IMR-90 (cell line): ENCODE data around the gene KCNT1. TPM values are rescaled to one million over a fixed set of nuclear protein-coding genes. Genes with fewer than 3 reads are reported as not detected.

Experiments
- ATAC-seq: fragments of 200-7000 bp; cut with Tn5 transposase; 2 replicates; pipeline ENCODE4 v1.9.1; 2020; ENCODE audit warnings: low read depth, mild to moderate bottlenecking, moderate library complexity
- BruUV-seq: library from RNA; stranded (reverse); fragments of 400-500 nt; replicated peaks from 2 replicates; lab custom pipeline; 2021; lab: Mats Ljungman, UMichigan
- CTCF ChIA-PET: fragments of 300-600 bp; formaldehyde crosslinking; extraction: SDS; loops from one replicate; lab custom pipeline; 2021; ENCODE audit warnings: antibody characterized with exemption; lab: Yijun Ruan, JAX
- POLR2A ChIA-PET: fragments of 300-600 bp; sonication (Branson Sonifier 250); formaldehyde crosslinking; loops from one replicate; lab custom pipeline; 2022; ENCODE audit warnings: antibody characterized with exemption; ENCODE audit not compliant: unreplicated experiment; lab: Charles Lee
- DNase-seq: peaks from one replicate; pipeline ENCODE4 v3.0.0; 2013
- H2AFZ ChIP-seq: replicated peaks from 2 replicates; pipeline ENCODE3; 2013; ENCODE audit warnings: low read length, mild to moderate bottlenecking; ENCODE audit not compliant: poor library complexity
- H2AK5ac ChIP-seq: 2 replicates; pipeline ENCODE4 v1.6.1; 2013; ENCODE audit warnings: low read depth, low read length, inconsistent platforms
- H2AK9ac ChIP-seq: replicated peaks from 2 replicates; pipeline ENCODE3; 2013; ENCODE audit warnings: mild to moderate bottlenecking, low read depth, low read length, moderate library complexity; ENCODE audit not compliant: poor library complexity
- H2BK120ac ChIP-seq: 2 replicates; pipeline ENCODE4 v1.6.1; 2013; ENCODE audit warnings: low read depth, low read length, inconsistent platforms
- H2BK15ac ChIP-seq: 3 replicates; pipeline ENCODE4 v1.6.1; 2013; ENCODE audit warnings: low read depth, low read length, inconsistent platforms
- H2BK20ac ChIP-seq: 2 replicates; pipeline ENCODE4 v1.6.1; 2013; ENCODE audit warnings: low read depth, mild to moderate bottlenecking, inconsistent platforms, low read length, moderate library complexity
- H2BK5ac ChIP-seq: 2 replicates; pipeline ENCODE4 v1.6.1; 2013; ENCODE audit warnings: mild to moderate bottlenecking, low read depth, low read length, inconsistent platforms; ENCODE audit not compliant: poor library complexity, severe bottlenecking
- H3K14ac ChIP-seq: replicated peaks from 2 replicates; pipeline ENCODE4 v1.6.1; 2013; ENCODE audit warnings: low read depth, low read length, inconsistent platforms
- H3K18ac ChIP-seq: 2 replicates; pipeline ENCODE4 v1.6.1; 2013; ENCODE audit warnings: low read depth, low read length, control low read depth
- H3K23ac ChIP-seq: 2 replicates; pipeline ENCODE4 v1.6.1; 2013; ENCODE audit warnings: low read depth, low read length, inconsistent platforms
- H3K27ac ChIP-seq: 2 replicates; pipeline ENCODE4 v1.5.1; 2013; ENCODE audit warnings: mild to moderate bottlenecking, control low read depth, low read length; ENCODE audit not compliant: insufficient read depth
- H3K27me3 ChIP-seq: 2 replicates; pipeline ENCODE4 v1.6.1; 2013; ENCODE audit warnings: low read length; ENCODE audit not compliant: control insufficient read depth, insufficient read depth
- H3K36me3 ChIP-seq: 2 replicates; pipeline ENCODE4 v1.6.1; 2013; ENCODE audit warnings: low read length, mixed read lengths; ENCODE audit not compliant: control insufficient read depth, insufficient read depth
- H3K4ac ChIP-seq: 2 replicates; pipeline ENCODE4 v1.6.1; 2013; ENCODE audit warnings: low read depth, low read length, inconsistent platforms
- H3K4me1 ChIP-seq: 2 replicates; pipeline ENCODE4 v1.6.1; 2013; ENCODE audit warnings: low read length, mixed read lengths; ENCODE audit not compliant: control insufficient read depth, insufficient read depth
- H3K4me2 ChIP-seq: 2 replicates; pipeline ENCODE4 v1.6.1; 2013; ENCODE audit warnings: low read depth, mild to moderate bottlenecking, control low read depth, low read length, moderate library complexity
- H3K4me3 ChIP-seq: 2 replicates; pipeline ENCODE4 v1.5.1; 2013; ENCODE audit warnings: low read depth, mild to moderate bottlenecking, control low read depth, low read length, moderate library complexity; ENCODE audit not compliant: insufficient read depth
- H3K56ac ChIP-seq: 2 replicates; pipeline ENCODE4 v1.6.1; 2013; ENCODE audit warnings: low read length, inconsistent platforms; ENCODE audit not compliant: insufficient read depth; ENCODE audit errors: extremely low read depth
- H3K79me1 ChIP-seq, 2 experiments: 2 replicates each; pipeline ENCODE4 v1.6.1; 2013; ENCODE audit warnings: low read length in 2 of 2, inconsistent platforms in 1 of 2, low read depth in 1 of 2
- H3K9ac ChIP-seq: 2 replicates; pipeline ENCODE4 v1.6.1; 2013; ENCODE audit warnings: low read depth, low read length, control low read depth
- H3K9me1 ChIP-seq: 2 replicates; pipeline ENCODE4 v1.6.1; 2013; ENCODE audit warnings: low read length, inconsistent platforms; ENCODE audit not compliant: insufficient read depth
- H3K9me3 ChIP-seq: 2 replicates; pipeline ENCODE4 v1.6.1; 2013; ENCODE audit warnings: low read length; ENCODE audit not compliant: control insufficient read depth, insufficient read depth
- H4K20me1 ChIP-seq: 2 replicates; pipeline ENCODE4 v1.6.1; 2013; ENCODE audit warnings: low read length, inconsistent platforms; ENCODE audit not compliant: insufficient read depth
- H4K5ac ChIP-seq: 2 replicates; pipeline ENCODE4 v1.6.1; 2013; ENCODE audit warnings: mild to moderate bottlenecking, low read depth, low read length, control low read depth
- H4K8ac ChIP-seq, 2 experiments: 2 replicates each; pipeline ENCODE4 v1.6.1; 2013; ENCODE audit warnings: low read depth in 2 of 2, low read length in 2 of 2, control low read depth in 1 of 2, inconsistent platforms in 1 of 2
- H4K91ac ChIP-seq: 2 replicates; pipeline ENCODE4 v1.6.1; 2013; ENCODE audit warnings: low read depth, low read length, inconsistent platforms; ENCODE audit not compliant: insufficient read depth
- BHLHE40 ChIP-seq: fragments of 150-350 bp; IDR thresholded peaks from 2 replicates; pipeline ENCODE4 v1.6.1; 2016; ENCODE audit warnings: mild to moderate bottlenecking, low read depth, low read length
- CEBPB ChIP-seq: IDR thresholded peaks from 2 replicates; pipeline ENCODE4 v1.6.1; 2012; ENCODE audit warnings: low read depth, low read length, improper control_type of control experiment
- CHD1 ChIP-seq: IDR thresholded peaks from 2 replicates; pipeline ENCODE4 v1.6.1; 2012; ENCODE audit warnings: low read depth, low read length, improper control_type of control experiment
- CTCF ChIP-seq: conservative IDR thresholded peaks from 2 replicates; pipeline ENCODE4 v1.5.1; 2012; ENCODE audit warnings: mild to moderate bottlenecking, low read depth, low read length, improper control_type of control experiment
- FOS ChIP-seq: fragments of 150-350 bp; IDR thresholded peaks from 2 replicates; pipeline ENCODE4 v1.6.1; 2016; ENCODE audit warnings: low read depth, low read length
- MAFK ChIP-seq: IDR thresholded peaks from 2 replicates; pipeline ENCODE4 v1.6.1; 2012; ENCODE audit warnings: low read depth, low read length, improper control_type of control experiment
- MAZ ChIP-seq: IDR thresholded peaks from 2 replicates; pipeline ENCODE4 v1.6.1; 2012; ENCODE audit warnings: low read depth, mild to moderate bottlenecking, low read length, improper control_type of control experiment, moderate library complexity, borderline replicate concordance
- MXI1 ChIP-seq: IDR thresholded peaks from 2 replicates; pipeline ENCODE4 v1.6.1; 2012; ENCODE audit warnings: low read depth, mild to moderate bottlenecking, low read length, moderate library complexity, borderline replicate concordance
- NFE2L2 ChIP-seq: fragments of 150-350 bp; IDR thresholded peaks from 2 replicates; pipeline ENCODE4 v1.6.1; 2016; ENCODE audit warnings: low read depth, mild to moderate bottlenecking, low read length
- POLR2A ChIP-seq: IDR thresholded peaks from 2 replicates; pipeline ENCODE4 v1.6.1; 2012; ENCODE audit warnings: mild to moderate bottlenecking, low read depth, low read length
- RAD21 ChIP-seq: IDR thresholded peaks from 2 replicates; pipeline ENCODE4 v1.6.1; 2012; ENCODE audit warnings: low read length, improper control_type of control experiment
- RCOR1 ChIP-seq: IDR thresholded peaks from 2 replicates; pipeline ENCODE4 v1.6.1; 2012; ENCODE audit warnings: mild to moderate bottlenecking, low read length, improper control_type of control experiment; ENCODE audit not compliant: insufficient replicate concordance
- RFX5 ChIP-seq: IDR thresholded peaks from 2 replicates; pipeline ENCODE4 v1.8.0; 2012; ENCODE audit warnings: low read depth, mild to moderate bottlenecking, low read length, moderate library complexity
- SMC3 ChIP-seq: fragments of 150-350 bp; IDR thresholded peaks from 2 replicates; pipeline ENCODE4 v1.6.1; 2016; ENCODE audit warnings: low read depth, mild to moderate bottlenecking, antibody characterized with exemption, low read length, moderate library complexity
- WGBS, 2 experiments: methylation state at CpG; one replicate each; pipeline versions ENCODE4 v1.1.5 to v1.1.7; 2013; ENCODE audit warnings: missing lambda C conversion rate in 2 of 2; ENCODE audit not compliant: insufficient read length in 1 of 2; ENCODE audit errors: extremely low coverage in 2 of 2; 5-methylcytosine and 5-hydroxymethylcytosine counted together
- dilution Hi-C: fragments of 300-500 bp; cut with HindIII; formaldehyde crosslinking; loops from one replicate; pipeline ENCODE4 v1.14.3; 2018; ENCODE audit warnings: low sequenced_read_pairs; ENCODE audit not compliant: unreplicated experiment
- in situ Hi-C: fragments of 300-500 bp; cut with MboI; formaldehyde crosslinking; loops from 3 replicates; pipeline ENCODE4 v1.14.3; 2019; ENCODE audit warnings: low sequenced_read_pairs, inconsistent platforms, mixed read lengths
- intact Hi-C: fragments of 100-400 bp; cut with micrococcal nuclease; formaldehyde crosslinking; loops from 2 replicates; pipeline ENCODE4 v1.10.0; 2022
- polyA plus RNA-seq, 3 experiments: library from polyadenylated mRNA; depleted of rRNA; stranded (reverse); fragments of >200 nt; gene quantifications; 2 replicates each; pipeline ENCODE4 v1.2.3, GENCODE V29; 2012; ENCODE audit warnings: low replicate concordance in 1 of 3
- total RNA-seq: library from RNA; depleted of rRNA; stranded (reverse); fragments of >200 nt; gene quantifications from 2 replicates; pipeline ENCODE4 v1.2.3, GENCODE V29; 2012
- TF ChIP-seq, protein P1 (sequence below): fragments of 150-350 bp; IDR thresholded peaks from 2 replicates; pipeline ENCODE4 v1.6.1; 2016; ENCODE audit warnings: low read depth, mild to moderate bottlenecking, low read length, moderate library complexity, borderline replicate concordance
- TF ChIP-seq, protein P2 (sequence below): fragments of 150-350 bp; IDR thresholded peaks from 2 replicates; pipeline ENCODE4 v1.6.1; 2017; ENCODE audit warnings: mild to moderate bottlenecking, antibody characterized with exemption, low read length, low read depth

Gene KCNT1
- total and polyA plus RNA-seq, 2 of the 4 experiments (the other 2 are of a cell fraction) = not detected

DNA sequence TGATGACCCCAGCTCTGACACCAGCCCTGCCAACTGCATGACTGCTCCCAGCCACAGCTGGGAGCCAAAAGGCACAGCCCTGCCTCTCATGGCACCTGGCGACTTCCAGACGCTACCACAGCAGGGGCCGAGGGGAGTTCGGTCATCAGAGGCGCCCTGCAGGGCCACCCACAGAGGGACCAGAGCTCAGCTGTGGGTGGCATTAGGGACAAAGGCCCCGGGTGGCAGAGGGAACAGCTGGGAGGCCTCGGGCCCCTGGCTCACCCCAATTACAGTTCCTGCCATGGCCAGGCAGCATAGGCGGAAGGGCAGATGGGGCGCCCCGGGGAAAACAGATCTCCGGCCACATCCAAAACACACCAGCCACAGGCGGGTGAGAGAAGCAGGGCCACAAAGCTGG is 6.3 kb upstream of the KCNT1 start:
- Histone ChIP-seq H3K4me2 (no peak overlapping the region), H3K56ac (no peak overlapping the region), H4K91ac (no peak overlapping the region), H3K14ac (no peak overlapping the region), H4K8ac (no peak overlapping the region), H2BK20ac (no peak overlapping the region), H4K20me1 (no peaks in the 10 kb centered on the region), H3K27ac (no peak overlapping the region), H4K5ac (no peak overlapping the region), H2BK120ac (no peak overlapping the region), H2BK5ac (no peak overlapping the region), H3K23ac (no peak overlapping the region), H3K18ac (no peak overlapping the region), H3K36me3 (no peaks in the 10 kb centered on the region), H2AK9ac (no peak overlapping the region), H3K4me1 (no peaks in the 10 kb centered on the region), H3K27me3 (peaks cover 2% of the 10 kb centered on the region; the same call in 1 of the 2 replicates), H3K4ac (no peak overlapping the region), H3K4me3 (no peak overlapping the region), H3K9me1 (peaks cover 4% of the 10 kb centered on the region; the same call in 1 of the 2 replicates), H3K79me1 (no peaks in the 10 kb centered on the region), H3K9ac (no peak overlapping the region), H3K9me3 (no peaks in the 10 kb centered on the region), H2AK5ac (no peak overlapping the region), H2AFZ (no peak overlapping the region), H2BK15ac (no peak overlapping the region)
- CTCF ChIA-PET = no interaction called here
- intact Hi-C loops = no loop called here
- BruUV-seq = no TSS peak
- DNase-seq = no peak
- 73% methylated on average over 6 of the region's 12 CpGs; no CpG with 5 or more reads in 1 of the 2 experiments for WGBS, 2 experiments
- TF ChIP-seq MAFK = no peak
- no peak for TF ChIP-seq NFE2L2
- TF ChIP-seq CEBPB = no peak
- TF ChIP-seq SMC3 = no peak
- TF ChIP-seq CTCF = no peak
- TF ChIP-seq MXI1 = no peak
- TF ChIP-seq, protein P1, sequence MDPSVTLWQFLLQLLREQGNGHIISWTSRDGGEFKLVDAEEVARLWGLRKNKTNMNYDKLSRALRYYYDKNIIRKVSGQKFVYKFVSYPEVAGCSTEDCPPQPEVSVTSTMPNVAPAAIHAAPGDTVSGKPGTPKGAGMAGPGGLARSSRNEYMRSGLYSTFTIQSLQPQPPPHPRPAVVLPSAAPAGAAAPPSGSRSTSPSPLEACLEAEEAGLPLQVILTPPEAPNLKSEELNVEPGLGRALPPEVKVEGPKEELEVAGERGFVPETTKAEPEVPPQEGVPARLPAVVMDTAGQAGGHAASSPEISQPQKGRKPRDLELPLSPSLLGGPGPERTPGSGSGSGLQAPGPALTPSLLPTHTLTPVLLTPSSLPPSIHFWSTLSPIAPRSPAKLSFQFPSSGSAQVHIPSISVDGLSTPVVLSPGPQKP = no peak
- TF ChIP-seq POLR2A = no peak
- TF ChIP-seq RFX5 = no peak
- no peak for TF ChIP-seq BHLHE40
- TF ChIP-seq, protein P2, sequence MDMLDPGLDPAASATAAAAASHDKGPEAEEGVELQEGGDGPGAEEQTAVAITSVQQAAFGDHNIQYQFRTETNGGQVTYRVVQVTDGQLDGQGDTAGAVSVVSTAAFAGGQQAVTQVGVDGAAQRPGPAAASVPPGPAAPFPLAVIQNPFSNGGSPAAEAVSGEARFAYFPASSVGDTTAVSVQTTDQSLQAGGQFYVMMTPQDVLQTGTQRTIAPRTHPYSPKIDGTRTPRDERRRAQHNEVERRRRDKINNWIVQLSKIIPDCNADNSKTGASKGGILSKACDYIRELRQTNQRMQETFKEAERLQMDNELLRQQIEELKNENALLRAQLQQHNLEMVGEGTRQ = no peak
- TF ChIP-seq RCOR1 = no peak
- TF ChIP-seq MAZ = no peak
- no peak for TF ChIP-seq RAD21
- no peak for TF ChIP-seq CHD1
- no peak for TF ChIP-seq FOS
- in situ Hi-C loops = no loop called here
- no peak for ATAC-seq
- POLR2A ChIA-PET = no interaction called here
- dilution Hi-C loops = no loop called here
